Mucosa of stomach (tissue), 1 donor: ENCODE results near the gene KDM4F.
A peak's percentile ranks its signal among the peaks of the same experiment; 100 is the strongest.

ENCODE experiments used
- H3K27me3 ChIP-seq: one replicate; pipeline ENCODE4 v1.7.0; 2013; ENCODE audit warnings: mild to moderate bottlenecking, low read length; ENCODE audit not compliant: control insufficient read depth, insufficient read depth
- H3K36me3 ChIP-seq: one replicate; pipeline ENCODE4 v1.7.0; 2013; ENCODE audit warnings: low read length; ENCODE audit not compliant: control insufficient read depth, insufficient read depth
- H3K4me1 ChIP-seq: one replicate; pipeline ENCODE4 v1.7.0; 2013; ENCODE audit warnings: mild to moderate bottlenecking, low read length; ENCODE audit not compliant: control insufficient read depth, insufficient read depth
- H3K4me3 ChIP-seq: one replicate; pipeline ENCODE4 v1.7.0; 2013; ENCODE audit warnings: low read length
- H3K9ac ChIP-seq: one replicate; pipeline ENCODE4 v1.7.0; 2013; ENCODE audit warnings: mild to moderate bottlenecking, low read length, moderate library complexity
- H3K9me3 ChIP-seq: one replicate; pipeline ENCODE4 v1.7.0; 2013; ENCODE audit warnings: mild to moderate bottlenecking, low read length, moderate library complexity; ENCODE audit not compliant: control insufficient read depth
- donor health status: Pancreatic carcinoma.

The KDM4F gene

DNA sequence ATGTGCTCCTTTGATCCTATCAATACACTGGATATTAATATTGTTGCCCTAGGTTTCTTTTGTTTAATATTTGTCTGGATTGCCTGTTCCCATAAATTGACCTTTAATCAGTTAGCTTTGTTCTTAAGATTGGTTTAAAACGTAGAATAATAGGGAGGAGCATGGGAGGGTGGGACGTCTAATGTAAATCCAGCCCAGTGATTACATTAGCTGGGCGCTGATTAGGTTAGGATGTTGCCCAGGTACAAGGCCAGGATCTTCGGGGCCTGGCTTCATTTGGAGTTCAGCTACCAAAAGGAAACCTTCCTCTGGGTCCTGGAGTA lies 17.5 kb downstream of the KDM4F start, which contains the start of gene SRSF8:
Gene SRSF8 (plus strand): TSS at position 204 of the 323 bp plus-strand sequence. CDS start 308 bp downstream, outside the sequence.
- no peaks in the 10 kb centered on the region for H3K27me3 ChIP-seq
- no peaks in the 10 kb centered on the region for H3K9me3 ChIP-seq
- H3K4me3 ChIP-seq: peak within 1 kb of the TSS; percentile 91
- peak within 1 kb of the TSS; percentile 90 for H3K9ac ChIP-seq
- H3K36me3 ChIP-seq: no peaks in the 10 kb centered on the region
- peaks cover 11% of the 10 kb centered on the region for H3K4me1 ChIP-seq

DNA sequence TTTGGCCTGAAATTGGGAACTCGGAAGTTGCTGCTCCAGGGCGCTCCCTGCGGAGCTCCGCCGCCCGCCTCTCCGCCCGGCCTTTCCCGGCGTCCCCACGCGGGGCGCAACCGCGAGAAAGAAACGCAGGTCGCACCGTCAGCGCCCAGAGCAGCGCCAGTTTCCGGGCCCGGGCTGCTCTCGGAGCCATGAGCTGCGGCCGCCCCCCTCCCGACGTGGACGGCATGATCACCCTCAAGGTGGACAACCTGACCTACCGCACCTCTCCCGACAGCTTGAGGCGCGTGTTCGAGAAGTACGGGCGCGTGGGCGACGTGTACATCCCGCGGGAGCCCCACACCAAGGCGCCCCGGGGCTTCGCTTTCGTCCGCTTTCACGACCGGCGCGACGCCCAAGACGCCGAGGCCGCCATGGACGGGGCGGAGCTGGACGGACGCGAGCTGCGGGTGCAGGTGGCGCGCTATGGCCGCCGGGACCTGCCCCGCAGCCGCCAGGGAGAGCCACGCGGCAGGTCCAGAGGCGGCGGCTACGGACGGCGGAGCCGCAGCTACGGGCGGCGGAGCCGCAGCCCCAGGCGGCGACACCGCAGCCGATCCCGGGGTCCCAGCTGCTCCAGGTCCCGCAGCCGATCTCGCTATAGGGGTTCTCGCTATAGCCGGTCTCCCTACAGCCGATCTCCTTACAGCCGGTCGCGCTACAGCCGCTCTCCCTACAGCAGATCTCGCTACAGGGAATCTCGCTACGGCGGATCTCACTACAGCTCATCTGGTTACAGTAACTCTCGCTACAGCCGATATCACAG lies 18.0 kb downstream of the KDM4F start:
- H3K27me3 ChIP-seq: no peaks in the 10 kb centered on the region
- peaks cover 11% of the 10 kb centered on the region for H3K4me1 ChIP-seq
- no peaks in the 10 kb centered on the region for H3K9me3 ChIP-seq
- H3K9ac ChIP-seq: peak overlapping the region; percentile 90
- H3K36me3 ChIP-seq: no peaks in the 10 kb centered on the region
- H3K4me3 ChIP-seq: peak overlapping the region; percentile 91

DNA sequence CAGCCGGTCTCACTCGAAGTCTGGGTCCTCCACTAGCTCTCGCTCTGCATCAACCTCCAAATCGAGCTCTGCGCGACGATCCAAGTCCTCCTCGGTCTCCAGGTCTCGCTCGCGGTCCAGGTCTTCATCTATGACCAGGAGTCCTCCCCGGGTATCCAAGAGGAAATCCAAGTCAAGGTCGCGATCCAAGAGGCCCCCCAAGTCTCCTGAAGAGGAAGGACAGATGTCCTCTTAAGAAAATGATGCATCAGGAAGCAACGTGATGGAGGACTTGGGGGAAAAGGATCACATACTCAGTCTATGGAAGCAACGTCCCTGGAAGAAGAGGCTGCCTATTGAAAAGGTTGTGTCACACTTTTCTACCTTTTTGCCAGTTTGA lies 18.6 kb downstream of the KDM4F start:
- peaks cover 11% of the 10 kb centered on the region for H3K4me1 ChIP-seq

DNA sequence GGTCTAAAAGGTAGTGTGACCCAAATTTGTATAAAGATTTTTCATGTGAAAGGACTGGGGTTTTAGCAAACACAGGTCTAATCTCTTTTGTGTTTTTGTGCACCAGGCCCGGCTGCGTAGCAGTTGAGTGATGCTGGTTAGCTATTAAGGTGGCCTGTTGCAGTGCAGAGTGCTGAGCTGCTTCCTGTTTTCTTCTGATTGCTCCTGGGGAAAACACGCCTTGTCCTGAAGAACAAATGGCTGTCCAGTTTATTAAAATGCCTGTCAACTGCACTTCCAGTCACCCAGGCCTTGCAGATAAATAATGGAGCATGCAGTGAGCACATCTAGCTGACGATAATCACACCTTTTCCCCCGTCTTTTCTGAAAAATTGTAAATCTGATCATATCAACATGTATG lies 19.3 kb downstream of the KDM4F start:
- Histone ChIP-seq H3K4me3 (peak overlapping the region; percentile 91), H3K9ac (peak overlapping the region; percentile 90), H3K9me3 (no peaks in the 10 kb centered on the region), H3K36me3 (no peaks in the 10 kb centered on the region), H3K4me1 (peaks cover 11% of the 10 kb centered on the region), H3K27me3 (no peaks in the 10 kb centered on the region)

More for the DNA sequence above, 18.6 kb downstream of the KDM4F start:
- H3K9me3 ChIP-seq: no peaks in the 10 kb centered on the region
- no peaks in the 10 kb centered on the region for H3K36me3 ChIP-seq
- no peaks in the 10 kb centered on the region for H3K27me3 ChIP-seq
- H3K4me3 ChIP-seq: peak overlapping the region; percentile 91
- H3K9ac ChIP-seq: peak overlapping the region; percentile 90

DNA sequence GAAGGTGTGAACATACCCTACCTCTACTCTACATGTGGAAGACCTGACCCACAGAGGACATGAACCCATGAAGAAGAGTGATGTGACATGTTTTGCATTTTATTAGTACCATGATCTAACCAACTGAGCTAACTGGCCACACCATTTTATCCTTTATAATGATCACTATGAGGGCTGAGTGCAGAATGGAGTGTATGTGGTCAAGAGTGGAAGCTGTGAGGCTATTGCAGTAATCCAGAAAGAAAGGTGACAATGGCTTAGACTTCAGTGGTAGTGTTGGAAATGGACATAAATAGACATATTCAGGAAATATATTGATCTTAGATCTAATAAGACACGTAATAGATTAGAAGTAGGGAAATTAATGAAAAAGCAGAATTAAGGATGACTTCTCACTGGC lies 21.2 kb downstream of the KDM4F start:
- Histone ChIP-seq H3K4me1 (peaks cover 20% of the 10 kb centered on the region), H3K9me3 (no peaks in the 10 kb centered on the region), H3K4me3 (no peak overlapping the region), H3K27me3 (no peaks in the 10 kb centered on the region), H3K9ac (no peak overlapping the region), H3K36me3 (no peaks in the 10 kb centered on the region)

DNA sequence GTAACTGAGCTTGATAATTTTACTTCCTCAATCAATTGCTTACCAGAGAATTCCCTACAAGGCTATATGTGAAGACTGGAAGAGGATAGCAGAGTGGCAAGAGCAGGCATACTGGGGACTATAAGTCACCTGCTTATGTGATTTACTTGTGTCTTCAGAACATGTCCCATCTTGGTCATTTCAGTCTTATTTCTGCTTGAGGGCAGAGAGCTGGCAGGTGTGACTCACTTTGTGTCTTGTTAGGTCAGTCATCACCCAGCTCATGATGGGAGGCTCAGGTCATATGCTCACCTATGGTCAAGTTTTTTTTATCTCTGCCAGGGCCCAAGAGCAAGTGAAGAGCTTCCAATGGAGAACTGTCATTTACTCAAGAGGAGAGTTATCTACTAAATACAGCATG lies 23.7 kb downstream of the KDM4F start:
- no peaks in the 10 kb centered on the region for H3K36me3 ChIP-seq
- H3K27me3 ChIP-seq: no peaks in the 10 kb centered on the region
- no peaks in the 10 kb centered on the region for H3K9me3 ChIP-seq
- H3K9ac ChIP-seq: no peak overlapping the region
- peaks cover 20% of the 10 kb centered on the region for H3K4me1 ChIP-seq
- H3K4me3 ChIP-seq: no peak overlapping the region

DNA sequence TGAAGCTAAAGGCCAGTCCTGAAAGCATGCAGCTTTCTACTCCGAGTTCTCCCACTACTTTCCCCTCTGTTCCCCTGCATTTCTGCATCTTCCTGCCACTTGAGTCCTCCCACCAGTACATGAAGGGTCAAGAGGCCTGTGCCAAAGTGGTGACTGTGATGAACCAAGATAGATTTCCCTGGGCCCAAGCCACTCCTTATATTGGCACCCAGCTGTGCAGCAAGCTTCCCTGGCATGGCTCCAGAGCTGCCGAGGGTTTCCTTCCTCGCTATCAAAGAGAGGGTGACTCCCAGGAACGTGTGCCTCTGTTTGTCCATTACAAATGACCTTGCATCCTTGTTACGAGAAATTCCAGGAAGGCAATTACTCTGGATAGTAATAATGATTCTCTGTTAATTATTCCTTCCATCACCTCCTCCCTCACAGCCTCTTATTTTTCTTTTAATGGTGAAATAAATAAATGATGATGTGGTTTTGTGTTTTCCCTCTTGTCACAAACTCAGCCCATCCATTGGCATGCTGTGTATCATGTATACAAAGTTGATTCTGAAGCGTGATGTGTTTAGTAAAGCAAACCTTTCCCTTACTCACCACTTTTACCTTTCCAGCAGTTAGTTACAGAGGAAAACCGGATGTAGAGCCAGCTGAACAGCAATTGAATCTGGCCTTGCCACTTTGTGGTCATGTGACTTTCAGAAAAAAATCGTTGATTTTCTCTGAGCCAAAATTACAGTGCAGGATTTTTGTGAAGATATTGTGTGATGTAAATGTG lies 25.8 kb downstream of the KDM4F start:
- Histone ChIP-seq H3K4me1 (peaks cover 12% of the 10 kb centered on the region), H3K36me3 (no peaks in the 10 kb centered on the region), H3K27me3 (no peaks in the 10 kb centered on the region), H3K4me3 (no peak overlapping the region), H3K9ac (no peak overlapping the region), H3K9me3 (no peaks in the 10 kb centered on the region)

DNA sequence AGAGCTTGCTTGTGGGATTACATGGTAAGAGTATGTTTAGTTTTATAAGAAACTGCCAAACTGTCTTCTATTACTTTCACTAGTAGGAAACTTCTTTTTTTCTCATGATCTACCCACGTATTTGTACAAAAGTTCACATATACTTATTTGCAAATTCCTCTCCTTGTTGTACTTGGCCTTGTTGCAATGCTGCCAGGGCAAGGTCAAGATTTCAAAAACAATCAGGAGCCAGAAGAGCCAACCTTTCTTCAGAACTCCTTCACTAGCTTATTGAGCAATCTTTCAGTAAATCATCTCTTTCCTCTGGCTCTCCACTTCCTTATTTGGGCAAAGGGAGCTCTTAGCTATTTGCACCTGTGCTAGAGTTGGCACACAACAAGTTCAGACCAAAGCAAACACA lies 27.2 kb downstream of the KDM4F start:
- H3K9ac ChIP-seq: no peak overlapping the region
- H3K4me1 ChIP-seq: peaks cover 9% of the 10 kb centered on the region
- H3K36me3 ChIP-seq: no peaks in the 10 kb centered on the region

DNA sequence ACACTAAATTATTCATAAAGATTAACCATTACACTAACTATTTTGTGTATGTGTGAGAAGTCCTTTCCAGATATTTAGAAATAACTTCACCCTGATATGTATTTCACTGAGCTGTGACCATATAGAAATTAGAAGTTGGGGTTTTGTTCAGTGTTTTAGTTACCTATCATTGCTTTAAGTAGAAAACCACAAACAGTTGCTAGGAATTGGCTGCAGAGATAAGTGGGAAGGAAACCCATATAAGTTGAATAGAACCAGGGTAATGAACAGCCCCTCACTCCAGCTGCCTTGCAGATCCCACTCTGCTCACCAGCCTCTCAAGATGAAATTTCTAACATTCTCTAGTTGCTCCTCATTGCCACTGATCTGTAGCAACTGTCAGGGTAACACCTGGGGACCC lies 27.8 kb downstream of the KDM4F start:
- Histone ChIP-seq H3K27me3 (no peaks in the 10 kb centered on the region), H3K36me3 (no peaks in the 10 kb centered on the region), H3K9me3 (no peaks in the 10 kb centered on the region), H3K4me1 (peaks cover 9% of the 10 kb centered on the region), H3K9ac (no peak overlapping the region), H3K4me3 (no peak overlapping the region)

More for the DNA sequence above, 27.2 kb downstream of the KDM4F start:
- Histone ChIP-seq H3K27me3 (no peaks in the 10 kb centered on the region), H3K4me3 (no peak overlapping the region), H3K9me3 (no peaks in the 10 kb centered on the region)

DNA sequence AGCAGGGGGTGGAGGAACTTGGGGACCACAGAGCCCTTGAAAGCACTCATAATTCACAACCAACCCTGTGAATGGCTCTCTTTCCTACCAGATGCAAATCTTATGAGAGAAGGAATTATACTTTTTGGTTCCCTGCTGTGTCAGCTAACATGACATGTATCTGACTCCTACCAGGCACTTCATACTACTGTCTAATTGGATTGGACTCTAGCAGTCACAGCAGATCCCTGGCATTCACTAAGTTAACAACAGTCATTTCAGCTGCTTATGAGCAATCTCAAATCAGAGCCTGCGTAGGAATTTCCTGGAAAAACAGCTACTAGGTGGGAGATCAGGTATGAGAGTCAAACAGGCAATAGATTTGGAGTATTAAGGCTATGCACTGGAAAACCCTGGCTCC lies 29.3 kb downstream of the KDM4F start:
- Histone ChIP-seq H3K9ac (no peak overlapping the region), H3K36me3 (no peaks in the 10 kb centered on the region), H3K27me3 (no peaks in the 10 kb centered on the region), H3K9me3 (no peaks in the 10 kb centered on the region), H3K4me3 (no peak overlapping the region), H3K4me1 (peaks cover 9% of the 10 kb centered on the region)

DNA sequence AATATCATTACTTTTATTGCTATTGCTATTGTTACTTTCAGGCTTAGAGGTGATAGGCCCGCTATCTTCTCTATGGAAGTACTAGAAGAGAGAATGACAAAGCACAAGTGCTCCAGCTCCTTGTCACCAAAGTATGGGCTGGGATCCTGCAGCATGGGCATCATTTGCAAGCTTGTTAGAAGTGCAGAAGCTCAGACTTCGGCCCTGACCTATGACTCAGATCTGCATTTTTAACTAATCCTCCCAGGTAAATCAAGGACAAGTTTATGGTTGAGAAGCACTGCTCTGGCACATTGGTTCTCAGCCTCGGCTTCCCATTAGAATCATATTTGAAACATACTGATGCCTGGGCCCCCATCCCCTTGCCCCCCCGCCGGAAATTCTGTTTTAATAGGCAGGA lies 31.8 kb downstream of the KDM4F start:
- Histone ChIP-seq H3K4me3 (no peak overlapping the region), H3K9me3 (no peaks in the 10 kb centered on the region), H3K27me3 (no peaks in the 10 kb centered on the region), H3K4me1 (no peaks in the 10 kb centered on the region), H3K9ac (no peak overlapping the region), H3K36me3 (no peaks in the 10 kb centered on the region)

DNA sequence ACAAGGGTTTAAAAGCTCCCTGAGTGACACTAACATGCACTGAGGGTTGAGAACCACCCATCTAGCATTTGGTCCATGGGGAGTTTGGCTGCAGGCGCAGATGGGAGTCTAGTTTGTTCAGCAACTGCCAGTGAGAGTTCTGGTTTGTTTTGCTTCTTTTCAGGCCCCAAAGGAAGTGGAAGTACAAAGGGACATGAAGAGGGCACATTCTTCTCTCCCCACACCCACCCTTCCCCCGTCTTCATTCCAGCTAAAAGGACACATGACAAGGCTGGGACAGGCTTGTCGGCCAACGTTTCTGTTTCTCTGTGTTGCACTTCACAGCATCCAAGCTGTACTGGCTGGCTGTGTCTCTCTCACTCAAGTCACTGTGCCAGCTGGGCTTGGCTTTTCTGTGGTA lies 32.2 kb downstream of the KDM4F start:
- Histone ChIP-seq H3K9me3 (no peaks in the 10 kb centered on the region), H3K4me1 (no peaks in the 10 kb centered on the region), H3K4me3 (no peak overlapping the region), H3K27me3 (no peaks in the 10 kb centered on the region), H3K9ac (no peak overlapping the region), H3K36me3 (no peaks in the 10 kb centered on the region)
